ENCODE data around the gene GABBR1.
A peak's percentile ranks its signal among the peaks of the same experiment; 100 is the strongest.

Gene GABBR1

GRCh38 chr6:29608131-29608530 is 24.9 kb downstream of the GABBR1 start:
- no peak for TF ChIP-seq CTCF (IDR thresholded peaks at IDR 0.05; ENCODE audit: low read depth, low read length, missing control alignments)
- Histone ChIP-seq H3K27ac (no peak overlapping the region), H3K4me3 (ENCODE audit: low read depth, low read length) (no peak overlapping the region), H3K36me3 (replicated peaks) (peaks cover 57% of the 10 kb centered on the region), H3K27me3 (replicated peaks) (no peaks in the 10 kb centered on the region)
- in situ Hi-C loops (cut with HindIII; ENCODE audit: low pct_ligation_motif_present, low sequenced_read_pairs): no loop called here
- no peak for DNase-seq

- DNase-seq: no peak
- in situ Hi-C loops (cut with HindIII; ENCODE audit: low pct_ligation_motif_present, low sequenced_read_pairs): no loop called here
- no peak for TF ChIP-seq CTCF (IDR thresholded peaks at IDR 0.05; ENCODE audit: low read depth, low read length, missing control alignments)
- Histone ChIP-seq H3K27me3 (replicated peaks) (no peaks in the 10 kb centered on the region), H3K27ac (no peak overlapping the region), H3K36me3 (replicated peaks) (peaks cover 57% of the 10 kb centered on the region), H3K4me3 (ENCODE audit: low read depth, low read length) (no peak overlapping the region)
Observed at GRCh38 chr6:29603930-29604329, 29.1 kb downstream of the GABBR1 start.

DNA sequence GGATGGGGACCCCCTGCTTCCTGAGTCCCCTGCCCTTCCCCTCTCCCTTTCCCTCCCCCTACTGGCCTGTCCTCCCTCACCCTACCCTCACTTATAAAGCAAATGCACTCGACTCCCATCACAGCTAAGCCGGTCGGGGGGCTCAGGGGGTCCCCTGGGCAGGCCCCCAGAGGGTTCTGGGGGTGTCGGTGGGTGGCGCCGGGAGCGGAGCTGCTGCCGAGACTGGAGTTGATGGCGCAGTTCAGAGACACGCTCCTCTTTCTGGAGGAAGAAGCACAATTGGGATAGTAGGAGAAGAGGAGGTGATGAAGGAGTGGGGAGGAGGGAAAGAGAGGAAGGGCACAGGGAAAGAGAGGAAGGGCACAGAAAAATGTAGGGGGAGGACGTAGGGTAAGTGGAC is 29.5 kb downstream of the GABBR1 start:
- TF ChIP-seq CTCF (IDR thresholded peaks at IDR 0.05; ENCODE audit: low read depth, low read length, missing control alignments): no peak
- no peak for DNase-seq
- Histone ChIP-seq H3K27me3 (replicated peaks) (no peaks in the 10 kb centered on the region), H3K36me3 (replicated peaks) (peaks cover 52% of the 10 kb centered on the region), H3K4me3 (ENCODE audit: low read depth, low read length) (no peak overlapping the region), H3K27ac (no peak overlapping the region)
- in situ Hi-C loops (cut with HindIII; ENCODE audit: low pct_ligation_motif_present, low sequenced_read_pairs): no loop called here

DNA sequence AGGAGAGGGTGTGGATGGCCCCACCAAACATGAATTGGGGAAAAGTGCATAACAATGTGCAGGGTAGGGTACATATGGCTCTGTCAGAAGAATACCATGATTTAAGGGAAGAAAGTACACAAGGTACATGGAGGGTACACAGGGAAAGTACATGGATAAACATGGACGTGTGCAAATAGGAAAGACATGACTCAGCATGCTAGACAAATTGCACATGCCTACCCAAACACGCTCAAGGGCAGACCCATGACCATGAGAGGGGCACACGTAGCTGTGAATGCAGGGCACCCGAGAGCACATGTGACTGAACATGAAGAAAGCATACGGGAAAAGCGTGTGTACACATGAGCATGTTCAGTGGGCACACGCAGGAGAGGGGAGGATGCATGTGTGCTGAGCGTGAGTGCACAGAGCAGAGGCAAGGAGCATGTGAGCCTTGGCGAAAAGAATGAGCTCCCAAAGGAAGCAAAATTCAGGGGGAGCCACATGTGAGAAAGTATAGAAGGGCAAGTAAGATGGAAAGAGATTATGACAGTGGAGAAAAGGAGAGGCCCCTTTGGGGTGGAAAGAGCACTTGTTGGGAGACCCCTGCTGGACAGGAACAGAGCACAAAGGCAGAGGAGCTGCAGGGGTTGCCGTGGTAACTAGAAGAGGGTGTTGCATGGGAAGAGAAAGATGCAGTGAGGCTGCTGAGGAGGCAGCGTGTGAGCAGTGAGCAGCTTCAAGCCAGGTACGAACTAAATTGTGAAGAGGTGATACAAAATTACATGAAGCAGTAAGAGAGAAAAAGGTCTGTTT is 30.2 kb downstream of the GABBR1 start:
- H3K36me3 ChIP-seq (replicated peaks): peaks cover 47% of the 10 kb centered on the region
- no peaks in the 10 kb centered on the region for H3K27me3 ChIP-seq (replicated peaks)
- H3K4me3 ChIP-seq (ENCODE audit: low read depth, low read length): no peak overlapping the region
- H3K27ac ChIP-seq: no peak overlapping the region
- DNase-seq: peak; percentile 20
- TF ChIP-seq CTCF (IDR thresholded peaks at IDR 0.05; ENCODE audit: low read depth, low read length, missing control alignments): peak; percentile 64
- in situ Hi-C loops (cut with HindIII; ENCODE audit: low pct_ligation_motif_present, low sequenced_read_pairs): no loop called here

DNA sequence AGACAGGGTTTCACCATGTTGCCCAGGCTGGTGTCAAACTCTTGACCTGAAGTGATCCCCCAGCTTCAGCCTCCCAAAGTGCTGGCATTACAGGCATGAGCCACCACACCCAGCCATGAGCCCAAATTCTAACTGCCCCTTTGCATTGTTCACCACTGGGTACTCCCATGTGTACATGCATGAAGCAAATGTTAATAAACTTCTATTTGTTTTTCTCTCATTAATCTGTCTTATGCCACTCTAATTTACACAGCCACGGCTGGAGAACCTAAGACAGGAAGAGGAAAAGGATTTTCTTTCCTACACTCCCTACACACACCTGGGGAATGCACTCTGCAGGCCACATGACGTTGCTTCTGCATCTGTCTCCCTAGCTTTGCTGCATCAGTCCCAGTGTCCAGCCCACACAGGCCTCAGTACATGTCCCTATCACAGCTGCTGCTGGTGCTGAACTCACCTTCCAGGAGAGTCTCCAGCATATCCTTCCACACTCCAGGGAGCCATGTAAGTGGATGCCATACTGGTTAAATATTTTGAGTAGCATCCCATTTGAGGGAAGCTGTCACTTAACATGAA is 34.7 kb downstream of the GABBR1 start:
- Histone ChIP-seq H3K36me3 (replicated peaks) (peaks cover 13% of the 10 kb centered on the region), H3K27me3 (replicated peaks) (no peaks in the 10 kb centered on the region), H3K4me3 (ENCODE audit: low read depth, low read length) (no peak overlapping the region), H3K27ac (no peak overlapping the region)
- in situ Hi-C loops (cut with HindIII; ENCODE audit: low pct_ligation_motif_present, low sequenced_read_pairs): no loop called here
- no peak for TF ChIP-seq CTCF (IDR thresholded peaks at IDR 0.05; ENCODE audit: low read depth, low read length, missing control alignments)
- no peak for DNase-seq
